GM12878 (cell line): ENCODE measurements around the gene ZNF189. TPM values are rescaled to one million over a fixed set of nuclear protein-coding genes. Genes with fewer than 3 reads are reported as not detected.

Source experiments
- ATAC-seq: fragments of 200-7000 bp; cut with Tn5 transposase; 3 replicates; pipeline ENCODE4 v1.9.1; 2020; ENCODE audit warnings: mild to moderate bottlenecking, moderate library complexity
- BruUV-seq: library from RNA; stranded (reverse); fragments of 400-500 nt; replicated peaks from 2 replicates; lab custom pipeline; 2021; lab: Mats Ljungman, UMichigan
- CTCF ChIA-PET: fragments of 300-600 bp; sonication (Branson Sonifier 250); formaldehyde crosslinking; extraction: SDS; loops from one replicate; lab custom pipeline; 2021; ENCODE audit warnings: inconsistent platforms; lab: Yijun Ruan, JAX
- POLR2A ChIA-PET: fragments of 350-600 bp; formaldehyde crosslinking; extraction: SDS; loops from one replicate; lab custom pipeline; 2021; ENCODE audit warnings: inconsistent platforms; lab: Charles Lee
- RAD21 ChIA-PET: fragments of 300-600 bp; sonication (Branson Sonifier 250); formaldehyde crosslinking; loops from one replicate; lab custom pipeline; 2023; ENCODE audit warnings: antibody characterized with exemption; ENCODE audit not compliant: unreplicated experiment; lab: Charles Lee
- SMC1A ChIA-PET: fragments of 300-600 bp; sonication (Branson Sonifier 250); formaldehyde crosslinking; loops from one replicate; lab custom pipeline; 2023; ENCODE audit not compliant: unreplicated experiment, uncharacterized antibody; lab: Charles Lee
- DNase-seq: peaks from one replicate; pipeline ENCODE4 v3.0.0-alpha.2; 2011; ENCODE audit warnings: low read depth, low spot score
- FAIRE-seq: peaks from 3 replicates; lab custom pipeline; 2011; peaks lifted over from hg19 to GRCh38; lab: Jason Lieb, UNC
- H2AFZ ChIP-seq: 2 replicates; pipeline ENCODE4 v1.6.0; 2011; ENCODE audit warnings: low read depth, low read length, control low read depth; ENCODE audit not compliant: control insufficient read depth
- H3K27ac ChIP-seq: 2 replicates; pipeline ENCODE4 v1.5.1; 2011; ENCODE audit warnings: control low read depth; ENCODE audit not compliant: control insufficient read depth, insufficient read depth
- H3K27me3 ChIP-seq, 2 experiments: replicated peaks in 1 of 2; 2 replicates each; pipeline versions ENCODE4 v1.6.0 to v1.6.1; 2011; ENCODE audit warnings: low read length in 1 of 2; ENCODE audit not compliant: control insufficient read depth in 2 of 2, insufficient read depth in 2 of 2
- H3K36me3 ChIP-seq, 2 experiments: 2 replicates each; pipeline ENCODE4 v1.5.1; 2011; ENCODE audit warnings: low read length in 1 of 2; ENCODE audit not compliant: control insufficient read depth in 2 of 2, insufficient read depth in 2 of 2
- H3K4me1 ChIP-seq: 2 replicates; pipeline ENCODE4 v1.6.1; 2011; ENCODE audit warnings: mild to moderate bottlenecking, low read length, moderate library complexity, mixed read lengths; ENCODE audit not compliant: control insufficient read depth, insufficient read depth
- H3K4me2 ChIP-seq: 2 replicates; pipeline ENCODE4 v1.6.0; 2011; ENCODE audit warnings: control low read depth; ENCODE audit not compliant: control insufficient read depth, insufficient read depth
- H3K4me3 ChIP-seq: fragments of 200-600 bp; sonication (generic); 2 replicates; pipeline ENCODE4 v1.5.1; 2016
- H3K79me2 ChIP-seq: 2 replicates; pipeline ENCODE4 v1.6.0; 2011; ENCODE audit warnings: low read length; ENCODE audit not compliant: control insufficient read depth, insufficient read depth
- H3K9ac ChIP-seq: 2 replicates; pipeline ENCODE4 v1.8.0; 2011; ENCODE audit warnings: low read length, control low read depth, mixed read lengths; ENCODE audit not compliant: control insufficient read depth, insufficient read depth
- H3K9me3 ChIP-seq: replicated peaks from 3 replicates; pipeline ENCODE4 v1.5.1; 2011; ENCODE audit warnings: mild to moderate bottlenecking, low read length; ENCODE audit not compliant: control insufficient read depth, insufficient read depth
- H4K20me1 ChIP-seq: 2 replicates; pipeline ENCODE4 v1.6.0; 2011; ENCODE audit not compliant: control insufficient read depth, insufficient read depth
- BCL3 ChIP-seq: IDR thresholded peaks from 2 replicates; pipeline ENCODE4 v1.6.1; 2011; ENCODE audit warnings: borderline replicate concordance, low read depth, mild to moderate bottlenecking, moderate library complexity, low read length; ENCODE audit not compliant: insufficient read depth, poor library complexity, severe bottlenecking
- BCLAF1 ChIP-seq: fragments of 450-650 bp; IDR thresholded peaks from 2 replicates; pipeline ENCODE4 v1.6.1; 2017; ENCODE audit warnings: antibody characterized with exemption, mild to moderate bottlenecking, moderate library complexity
- CHD4 ChIP-seq: fragments of 200-600 bp; sonication (generic); IDR thresholded peaks from 2 replicates; pipeline ENCODE4 v1.6.1; 2016; ENCODE audit warnings: mild to moderate bottlenecking
- GATAD2B ChIP-seq: fragments of 450-650 bp; conservative IDR thresholded peaks from 2 replicates; pipeline ENCODE4 v1.6.1; 2017; ENCODE audit warnings: low read depth, mild to moderate bottlenecking, moderate library complexity
- POLR2AphosphoS2 ChIP-seq: IDR thresholded peaks from 2 replicates; pipeline ENCODE4 v1.6.1; 2011; ENCODE audit warnings: low read depth, mild to moderate bottlenecking, low read length, improper control_type of control experiment, moderate library complexity
- POU2F2 ChIP-seq: IDR thresholded peaks from 3 replicates; pipeline ENCODE4 v1.6.1; 2011; ENCODE audit warnings: low read depth, mild to moderate bottlenecking, low read length, borderline replicate concordance
- SUZ12 ChIP-seq: fragments of 200-600 bp; sonication (generic); IDR thresholded peaks from one replicate; pipeline ENCODE4 v1.6.1; 2018; ENCODE audit warnings: antibody characterized with exemption, mild to moderate bottlenecking; ENCODE audit not compliant: unreplicated experiment
- TCF3 ChIP-seq: IDR thresholded peaks from 2 replicates; pipeline ENCODE4 v1.6.1; 2012; ENCODE audit warnings: low read depth, mild to moderate bottlenecking, low read length, borderline replicate concordance; ENCODE audit not compliant: insufficient read depth
- ZNF217 ChIP-seq: fragments of 450-650 bp; IDR thresholded peaks from 2 replicates; pipeline ENCODE4 v1.6.1; 2017; ENCODE audit warnings: antibody characterized with exemption, mild to moderate bottlenecking
- ZZZ3 ChIP-seq: IDR thresholded peaks from 2 replicates; pipeline ENCODE4 v1.6.1; 2011; ENCODE audit warnings: low read depth; ENCODE audit not compliant: control insufficient read depth, insufficient read length
- WGBS: methylation state at CpG from one replicate; pipeline ENCODE4 v1.1.6; 2016; ENCODE audit warnings: low lambda C conversion rate; ENCODE audit not compliant: insufficient replicate concordance, insufficient coverage; ENCODE audit errors: missing lambda C conversion rate; 5-methylcytosine and 5-hydroxymethylcytosine counted together
- in situ Hi-C: fragments of 300-500 bp; cut with MboI; formaldehyde crosslinking; loops from 9 replicates; pipeline ENCODE4 v1.14.3; 2018; ENCODE audit warnings: mixed read lengths
- intact Hi-C: fragments of 100-400 bp; cut with micrococcal nuclease; formaldehyde crosslinking; loops from one replicate; pipeline ENCODE4 v1.14.2; 2022; ENCODE audit not compliant: unreplicated experiment
- polyA plus RNA-seq, 11 experiments: library from polyadenylated mRNA; depleted of rRNA in 4 of 11; unstranded in 6 of 11; stranded (reverse) in 5 of 11; fragments of >200 nt; fragmentation: Nextera tagmentation in 4 of 11; fragmentation: Illumina TruSeq in 1 of 11; extraction: Ambion mirVana in 4 of 11; extraction: Trizol in 1 of 11; gene quantifications; 1 replicate in 1 of 11; 2 replicates in 10 of 11; pipeline versions ENCODE4 v1.2.1 to v1.2.3, GENCODE V29; 2011 to 2016; ENCODE audit warnings: inconsistent platforms in 2 of 11, missing spikeins in 2 of 11, low read depth in 1 of 11
- total RNA-seq, 4 experiments: library from RNA; depleted of rRNA in 3 of 4; stranded (reverse); fragments of >200 nt in 3 of 4; fragmentation: Illumina TruSeq in 1 of 4; extraction: Trizol in 1 of 4; gene quantifications; 2 replicates each; pipeline versions ENCODE4 v1.2.1 to v1.2.3, GENCODE V29; 2013 to 2021

Gene ZNF189
- total and polyA plus RNA-seq, 10 of the 15 experiments (the other 5 are each of a cell fraction or from before 2014, with no cell fraction given) = 3.1 to 12.3 (median 7.4) TPM

- TF ChIP-seq TCF3 = no peak
- TF ChIP-seq ZNF217 = no peak
- no peak for TF ChIP-seq POU2F2
- TF ChIP-seq GATAD2B = no peak
These were observed 43.7 kb downstream of the ZNF189 start (continued) for GRCh38 chr9:101442318-101442717.

- Histone ChIP-seq H3K9me3 (no peaks in the 10 kb centered on the region), H3K36me3 (no peaks in the 10 kb centered on the region), H3K79me2 (no peaks in the 10 kb centered on the region), H3K4me1 (no peaks in the 10 kb centered on the region), H2AFZ (no peak overlapping the region), H3K27ac (no peak overlapping the region), H3K4me3 (no peak overlapping the region), H3K27me3 (no peaks in the 10 kb centered on the region), H3K9ac (no peak overlapping the region), H3K4me2 (no peak overlapping the region), H4K20me1 (no peaks in the 10 kb centered on the region)
- no peak for TF ChIP-seq CHD4
- TF ChIP-seq POLR2AphosphoS2 = no peak
- TF ChIP-seq BCLAF1 = no peak
- no peak for TF ChIP-seq ZZZ3
- TF ChIP-seq SUZ12 = no peak
- no peak for TF ChIP-seq BCL3
- no TSS peak for BruUV-seq
- ChIA-PET POLR2A (interaction anchor here (1.1 kb wide), 1 partner anchor 44 kb away, joined by 3 read pairs; the partner anchor contains the start of genes MRPL50 and ZNF189), SMC1A (no interaction called here), CTCF (interaction anchor here (0.7 to 1.5 kb wide), 3 partner anchors 28 to 1565 kb away, joined by 3 read pairs; no protein-coding TSS in a partner anchor), RAD21 (no interaction called here)
- FAIRE-seq (peak; percentile 38), ATAC-seq (no peak), DNase-seq (no peak)
- 15% methylated on average over 3 of the region's 3 CpGs for WGBS
- in situ Hi-C loops = no loop called here
- intact Hi-C loops = no loop called here
These were observed 44.1 kb downstream of the ZNF189 start for GRCh38 chr9:101442736-101443135.
